ENCODE data around the gene SIGLEC15.

DNA sequence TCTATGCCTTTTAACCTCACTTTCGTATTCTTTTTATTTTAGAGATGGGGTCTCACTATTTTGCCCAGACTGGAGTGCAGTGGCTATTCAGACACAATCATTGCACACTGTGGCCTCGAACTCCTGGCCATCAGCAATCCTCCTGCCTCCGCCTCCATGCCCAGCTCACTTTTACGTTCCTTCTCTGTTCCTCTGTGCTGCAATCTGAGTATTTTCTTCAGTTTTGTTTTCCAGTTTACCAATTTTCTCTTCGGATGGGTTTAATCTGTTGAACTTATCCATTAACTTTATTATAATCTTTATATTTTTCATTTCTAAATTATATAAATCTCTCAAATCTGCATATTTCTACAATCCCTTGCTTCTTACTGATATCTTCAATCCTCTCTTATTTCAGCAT, 38.6 kb downstream of the SIGLEC15 start:
- TF ChIP-seq POLR2AphosphoS5 (IDR thresholded peaks at IDR 0.05; ENCODE audit: low read depth, low read length) (no peak), POLR2A (IDR thresholded peaks at IDR 0.05; ENCODE audit: low read depth, low read length) (no peak), TAF1 (IDR thresholded peaks at IDR 0.05; ENCODE audit: borderline replicate concordance, low read depth, low read length) (no peak)
